ENCODE data around the gene SLC25A23.
"Not testable (repeated sequence)": the region's sequence is repeated elsewhere in the genome, so short reads cannot be mapped to it uniquely, and the experiment has no call there.

SLC25A23 gene

GRCh38 chr19:6459262-6460098, at the start of gene SLC25A23:
TSS of gene SLC25A23 (minus strand) at chr19:6459792. CDS start at chr19:6459628, 164 bp downstream.
- peak; percentile 31 for DNase-seq

GRCh38 chr19:6508028-6508771, 48.6 kb upstream of the SLC25A23 start:
- DNase-seq, result not testable (repeated sequence)

- no peak for DNase-seq
Measured at GRCh38 chr19:6503407-6504201, 44.0 kb upstream of the SLC25A23 start.

- no peak for DNase-seq
Measured at GRCh38 chr19:6501740-6502648, 42.4 kb upstream of the SLC25A23 start, which contains the start of gene TUBB4A. TSS of gene TUBB4A (minus strand) at chr19:6502309. CDS start at chr19:6502212, 97 bp downstream.

GRCh38 chr19:6500837-6501739, 41.5 kb upstream of the SLC25A23 start:
- no peak for DNase-seq

- no peak for DNase-seq
Measured at GRCh38 chr19:6499052-6499790, 39.6 kb upstream of the SLC25A23 start.

GRCh38 chr19:6498294-6499036, 38.9 kb upstream of the SLC25A23 start:
- no peak for DNase-seq

- no peak for DNase-seq
Measured at GRCh38 chr19:6495947-6496346, 36.4 kb upstream of the SLC25A23 start.

GRCh38 chr19:6494438-6495036, 34.9 kb upstream of the SLC25A23 start:
- DNase-seq, result no peak

- DNase-seq, result no peak
Measured at GRCh38 chr19:6491802-6492592, 32.4 kb upstream of the SLC25A23 start.

- DNase-seq, result no peak
Measured at GRCh38 chr19:6490134-6490533, 30.5 kb upstream of the SLC25A23 start.

GRCh38 chr19:6489278-6490061, 29.9 kb upstream of the SLC25A23 start:
- DNase-seq, result no peak

GRCh38 chr19:6484831-6485230, 25.2 kb upstream of the SLC25A23 start:
- DNase-seq, result no peak

GRCh38 chr19:6484230-6484629, 24.6 kb upstream of the SLC25A23 start:
- no peak for DNase-seq

- DNase-seq, result no peak
Measured at GRCh38 chr19:6483235-6483634, 23.6 kb upstream of the SLC25A23 start.

- DNase-seq, result no peak
Measured at GRCh38 chr19:6482343-6482686, 22.7 kb upstream of the SLC25A23 start.

Data from NCI-H748 treated with DMSO at 0.1 percent for 48 hours (cell line).